Psoas muscle (tissue), 8 donors: ENCODE data around the gene SASH1. TPM values are rescaled to one million over a fixed set of nuclear protein-coding genes. Genes with fewer than 3 reads are reported as not detected.

Experiments
- ATAC-seq, 4 donors: fragments of 200-7000 bp; cut with Tn5 transposase; one replicate each; pipeline ENCODE4 v1.9.1; 2020; ENCODE audit warnings: moderate library complexity in 3 of 4, mild to moderate bottlenecking in 2 of 4
- DNase-seq, 2 donors: peaks; one replicate each; pipeline ENCODE4 v3.0.0-alpha.2; 2020
- H3K27ac ChIP-seq: fragments of 200-600 bp; one replicate; pipeline ENCODE4 v1.8.0; 2022
- H3K27me3 ChIP-seq, 3 donors: fragments of 200-600 bp in 1 of 3; one replicate each; pipeline versions ENCODE4 v1.6.1 to v1.8.0; 2013 to 2022; ENCODE audit warnings: low read length in 2 of 3, mild to moderate bottlenecking in 2 of 3, moderate library complexity in 1 of 3; ENCODE audit not compliant: insufficient read depth in 3 of 3
- H3K36me3 ChIP-seq, 2 donors: fragments of 200-600 bp in 1 of 2; one replicate each; pipeline versions ENCODE4 v1.6.1 to v1.8.0; 2013 to 2022; ENCODE audit warnings: low read depth in 1 of 2, mild to moderate bottlenecking in 1 of 2, moderate library complexity in 1 of 2; ENCODE audit not compliant: insufficient read depth in 1 of 2
- H3K4me1 ChIP-seq: fragments of 200-600 bp; one replicate; pipeline ENCODE4 v1.8.0; 2022
- H3K4me3 ChIP-seq: fragments of 200-600 bp; one replicate; pipeline ENCODE4 v1.8.0; 2022; ENCODE audit warnings: mild to moderate bottlenecking
- H3K9me3 ChIP-seq: fragments of 200-600 bp; one replicate; pipeline ENCODE4 v1.8.0; 2022
- WGBS, 3 donors: extraction: QIAGEN DNeasy Blood & Tissue Kit; methylation state at CpG; one replicate each; pipeline versions ENCODE4 v1.1.6 to v1.1.7; 2013; 5-methylcytosine and 5-hydroxymethylcytosine counted together
- intact Hi-C, 2 donors: fragments of 100-400 bp; cut with DNase I; formaldehyde crosslinking; loops; one replicate each; pipeline versions ENCODE4 v1.11.0 to v1.14.2; 2022
- polyA plus RNA-seq, 3 donors: library from polyadenylated mRNA; stranded (reverse); fragments of 200-250 nt; gene quantifications; one replicate each; pipeline ENCODE4 v1.2.3, GENCODE V29; 2013
- total RNA-seq, 4 donors: library from RNA; stranded (reverse); fragmentation: NEBNext Ultra II Directional in 2 of 4; extraction: Animal tissue kit (Norgen Biotek cat#: 25700) in 2 of 4; gene quantifications; one replicate each; pipeline versions ENCODE4 v1.2.1 to v1.2.4, GENCODE V29; 2021 to 2023
- TF ChIP-seq, protein P1 (sequence below): fragments of 200-600 bp; IDR thresholded peaks from one replicate; pipeline ENCODE4 v1.8.0; 2022; ENCODE audit warnings: antibody characterized with exemption
- donor health status: healthy with polysubstance abuse.
- donor health status: DM: no; HTN: no; CAD: no; lungs with moderate emphysema.
- donor health status: Bipolar disorder and iron deficiency.
- donor health status: healthy.
- donor health status: DM: yes; HTN: yes; CAD: no.
- donor health status: DM: no; HTN: no; CAD: no.
- donor health status: DM: no; HTN: no; CAD: no.
- donor health status: DM: yes; HTN: yes; CAD: no.

SASH1 gene
- total and polyA plus RNA-seq, 7 donors: 5.0 to 26.1 (median 13.0) TPM

- DNase-seq (no peak), ATAC-seq (no peak)
- Histone ChIP-seq H3K27me3 (peaks cover 0 to 5% (median 0%) of the 10 kb centered on the region in 3 donors), H3K4me1 (no peaks in the 10 kb centered on the region), H3K4me3 (no peak overlapping the region), H3K36me3 (no peaks in the 10 kb centered on the region), H3K27ac (no peak overlapping the region), H3K9me3 (no peaks in the 10 kb centered on the region)
- 59 to 75% (median 61%) methylated on average over 4 of the region's 4 CpGs for WGBS, 3 donors
- TF ChIP-seq, protein P1, sequence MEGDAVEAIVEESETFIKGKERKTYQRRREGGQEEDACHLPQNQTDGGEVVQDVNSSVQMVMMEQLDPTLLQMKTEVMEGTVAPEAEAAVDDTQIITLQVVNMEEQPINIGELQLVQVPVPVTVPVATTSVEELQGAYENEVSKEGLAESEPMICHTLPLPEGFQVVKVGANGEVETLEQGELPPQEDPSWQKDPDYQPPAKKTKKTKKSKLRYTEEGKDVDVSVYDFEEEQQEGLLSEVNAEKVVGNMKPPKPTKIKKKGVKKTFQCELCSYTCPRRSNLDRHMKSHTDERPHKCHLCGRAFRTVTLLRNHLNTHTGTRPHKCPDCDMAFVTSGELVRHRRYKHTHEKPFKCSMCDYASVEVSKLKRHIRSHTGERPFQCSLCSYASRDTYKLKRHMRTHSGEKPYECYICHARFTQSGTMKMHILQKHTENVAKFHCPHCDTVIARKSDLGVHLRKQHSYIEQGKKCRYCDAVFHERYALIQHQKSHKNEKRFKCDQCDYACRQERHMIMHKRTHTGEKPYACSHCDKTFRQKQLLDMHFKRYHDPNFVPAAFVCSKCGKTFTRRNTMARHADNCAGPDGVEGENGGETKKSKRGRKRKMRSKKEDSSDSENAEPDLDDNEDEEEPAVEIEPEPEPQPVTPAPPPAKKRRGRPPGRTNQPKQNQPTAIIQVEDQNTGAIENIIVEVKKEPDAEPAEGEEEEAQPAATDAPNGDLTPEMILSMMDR: no peak
- intact Hi-C loops: loop anchor here (10.0 kb wide), 2 partner anchors 47 to 107 kb away; no protein-coding TSS in a partner anchor
Observed at GRCh38 chr6:148347441-148348054, 4.9 kb downstream of the SASH1 start.

DNA sequence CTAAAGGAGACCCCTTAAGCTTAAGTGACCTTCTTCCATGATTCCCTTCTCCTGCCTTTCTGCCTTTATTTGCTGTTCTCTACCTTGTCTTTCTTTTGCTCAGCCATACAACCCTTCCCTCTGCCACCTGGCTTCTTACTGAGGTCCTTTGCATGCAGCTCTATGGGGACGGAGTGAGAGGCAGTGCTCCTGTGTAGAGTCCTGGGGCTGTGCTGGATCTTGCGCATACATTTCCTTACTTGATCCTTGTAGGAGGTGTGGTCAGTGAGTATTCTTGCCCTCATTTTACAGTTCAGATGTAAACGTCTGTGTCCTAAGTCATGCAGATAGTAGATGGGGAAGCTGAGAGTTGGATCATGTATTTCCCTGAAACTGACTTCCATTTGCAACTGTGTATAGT is 5.7 kb downstream of the SASH1 start:
- DNase-seq (no peak), ATAC-seq (no peak)
- Histone ChIP-seq H3K27ac (no peak overlapping the region), H3K9me3 (no peaks in the 10 kb centered on the region), H3K27me3 (peaks cover 0 to 2% (median 0%) of the 10 kb centered on the region in 3 donors), H3K4me3 (no peak overlapping the region), H3K4me1 (no peaks in the 10 kb centered on the region), H3K36me3 (no peaks in the 10 kb centered on the region)
- 85 to 90% (median 87%) methylated on average over 3 of the region's 3 CpGs for WGBS, 3 donors
- intact Hi-C loops: loop anchor here (10.0 kb wide), 2 partner anchors 46 to 106 kb away; no protein-coding TSS in a partner anchor
- TF ChIP-seq, protein P1: no peak

DNA sequence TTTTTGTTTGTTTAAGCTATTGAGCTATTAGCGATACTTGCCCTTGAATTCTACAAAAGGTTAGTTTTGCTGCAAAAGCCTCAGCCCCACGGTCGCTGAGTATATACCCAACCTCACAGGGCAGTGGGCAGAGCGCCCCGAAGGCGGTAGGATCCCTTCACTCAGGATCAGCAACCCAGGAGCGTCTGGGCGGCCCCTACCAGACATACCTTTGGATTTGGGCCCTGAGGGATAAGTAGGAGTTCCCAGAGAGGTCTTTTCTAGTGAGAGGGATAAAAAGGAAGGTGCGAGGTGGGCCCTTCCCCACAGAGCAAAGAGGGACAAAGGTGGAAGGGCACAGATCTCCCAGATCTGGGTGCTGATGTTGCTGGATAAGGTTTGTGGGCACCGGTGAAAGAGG is 6.1 kb downstream of the SASH1 start:
- Histone ChIP-seq H3K27ac (no peak overlapping the region), H3K4me1 (no peaks in the 10 kb centered on the region), H3K36me3 (no peaks in the 10 kb centered on the region), H3K4me3 (no peak overlapping the region), H3K27me3 (peaks cover 0 to 2% (median 0%) of the 10 kb centered on the region in 3 donors), H3K9me3 (no peaks in the 10 kb centered on the region)
- intact Hi-C loops: loop anchor here (10.0 kb wide), 2 partner anchors 46 to 106 kb away; no protein-coding TSS in a partner anchor
- ATAC-seq (no peak), DNase-seq (no peak)
- TF ChIP-seq, protein P1: no peak
- WGBS, 3 donors: 84 to 96% (median 94%) methylated on average over 10 of the region's 10 CpGs

GRCh38 chr6:148349466-148349865 is 6.8 kb downstream of the SASH1 start:
- intact Hi-C loops: loop anchor here (10.0 kb wide), 2 partner anchors 45 to 105 kb away; no protein-coding TSS in a partner anchor

More at GRCh38 chr6:148349466-148349865, 6.8 kb downstream of the SASH1 start:
- ATAC-seq (no peak), DNase-seq (no peak)
- H3K4me1 ChIP-seq: no peaks in the 10 kb centered on the region
- H3K27me3 ChIP-seq: peaks cover 0 to 2% (median 0%) of the 10 kb centered on the region in 3 donors
- H3K4me3 ChIP-seq: no peak overlapping the region
- TF ChIP-seq, protein P1: no peak
- no peaks in the 10 kb centered on the region for H3K9me3 ChIP-seq
- no peak overlapping the region for H3K27ac ChIP-seq
- whole genome bisulfite sequencing, 3 donors: 91 to 97% (median 95%) methylated on average over 9 of the region's 9 CpGs
- H3K36me3 ChIP-seq: no peaks in the 10 kb centered on the region
